H1 (cell line): ENCODE measurements around the gene RIPOR3. TPM values are rescaled to one million over a fixed set of nuclear protein-coding genes. Genes with fewer than 3 reads are reported as not detected.

Source experiments
- CTCF ChIA-PET: fragments of 300-600 bp; sonication (Branson Sonifier 250); formaldehyde crosslinking; loops from one replicate; lab custom pipeline; 2021; ENCODE audit not compliant: partially characterized antibody; lab: Charles Lee
- POLR2A ChIA-PET: fragments of 300-600 bp; sonication (Branson Sonifier 250); formaldehyde crosslinking; loops from one replicate; lab custom pipeline; 2021; ENCODE audit warnings: inconsistent platforms; ENCODE audit not compliant: partially characterized antibody; lab: Charles Lee
- DNase-seq, 2 experiments: peaks; one replicate each; pipeline versions ENCODE4 v3.0.0 to v3.0.0-alpha.2; 2010 to 2022; ENCODE audit warnings: low spot score in 2 of 2, low read depth in 1 of 2, mixed read lengths in 1 of 2
- FAIRE-seq: peaks from 2 replicates; lab custom pipeline; 2011; peaks lifted over from hg19 to GRCh38; lab: Jason Lieb, UNC
- H2AFZ ChIP-seq: 2 replicates; pipeline ENCODE4 v1.8.1; 2012; ENCODE audit warnings: low read length, inconsistent platforms
- H2AK5ac ChIP-seq: 2 replicates; pipeline ENCODE4 v1.6.1; 2013; ENCODE audit warnings: low read depth, low read length
- H2BK120ac ChIP-seq: replicated peaks from 2 replicates; pipeline ENCODE3; 2013; ENCODE audit warnings: low read depth, low read length, inconsistent platforms
- H2BK12ac ChIP-seq: 2 replicates; pipeline ENCODE4 v1.6.1; 2013; ENCODE audit warnings: low read depth, low read length
- H2BK15ac ChIP-seq: 2 replicates; pipeline ENCODE4 v1.6.1; 2013; ENCODE audit warnings: low read length
- H2BK20ac ChIP-seq: 2 replicates; pipeline ENCODE4 v1.6.1; 2013; ENCODE audit warnings: low read length
- H2BK5ac ChIP-seq: 2 replicates; pipeline ENCODE4 v1.6.1; 2013; ENCODE audit warnings: low read depth, low read length
- H3K14ac ChIP-seq: 2 replicates; pipeline ENCODE4 v1.6.1; 2013; ENCODE audit warnings: inconsistent platforms; ENCODE audit not compliant: insufficient read length
- H3K18ac ChIP-seq: 2 replicates; pipeline ENCODE4 v1.6.1; 2013; ENCODE audit warnings: low read length; ENCODE audit errors: extremely low read depth
- H3K23ac ChIP-seq: 2 replicates; pipeline ENCODE4 v1.6.1; 2013; ENCODE audit warnings: inconsistent platforms; ENCODE audit not compliant: insufficient read length
- H3K23me2 ChIP-seq: 2 replicates; pipeline ENCODE4 v1.6.1; 2013; ENCODE audit warnings: low read depth, low read length
- H3K27ac ChIP-seq: 2 replicates; pipeline ENCODE4 v1.6.1; 2011; ENCODE audit warnings: low read depth, low read length, inconsistent platforms
- H3K27me3 ChIP-seq, 4 experiments: replicated peaks in 1 of 4; 1 replicate in 1 of 4; 2 replicates in 3 of 4; pipeline versions ENCODE4 v1.6.1 to v1.8.1; 2011 to 2013; ENCODE audit warnings: low read length in 3 of 4, mild to moderate bottlenecking in 3 of 4, inconsistent platforms in 2 of 4, mixed read lengths in 2 of 4, moderate library complexity in 1 of 4; ENCODE audit not compliant: control insufficient read depth in 3 of 4, insufficient read depth in 3 of 4; ENCODE audit errors: extremely low read depth in 1 of 4
- H3K36me3 ChIP-seq, 4 experiments: 2 replicates each; pipeline versions ENCODE4 v1.6.1 to v1.8.1; 2011 to 2013; ENCODE audit warnings: mild to moderate bottlenecking in 4 of 4, low read length in 3 of 4, moderate library complexity in 2 of 4, control low read depth in 1 of 4, inconsistent platforms in 1 of 4; ENCODE audit not compliant: insufficient read depth in 4 of 4, control insufficient read depth in 2 of 4
- H3K4ac ChIP-seq: replicated peaks from 2 replicates; pipeline ENCODE3; 2013; ENCODE audit warnings: low read length, low read depth, mixed read lengths, inconsistent platforms; ENCODE audit not compliant: insufficient read length
- H3K4me1 ChIP-seq, 4 experiments: replicated peaks in 1 of 4; 1 replicate in 1 of 4; 2 replicates in 3 of 4; pipeline versions ENCODE4 v1.6.1 to v1.8.1; 2011 to 2013; ENCODE audit warnings: low read length in 3 of 4, inconsistent platforms in 2 of 4, mixed read lengths in 1 of 4; ENCODE audit not compliant: insufficient read depth in 4 of 4, control insufficient read depth in 3 of 4
- H3K4me2 ChIP-seq, 2 experiments: 2 replicates each; pipeline versions ENCODE4 v1.6.1 to v1.8.1; 2011 to 2013; ENCODE audit warnings: low read depth in 2 of 2, low read length in 2 of 2, control low read depth in 1 of 2, inconsistent platforms in 1 of 2, mild to moderate bottlenecking in 1 of 2; ENCODE audit not compliant: insufficient read depth in 1 of 2
- H3K4me3 ChIP-seq, 4 experiments: fragments of 200-600, 300-600 bp in 1 of 4; sonication (generic), shearing (Covaris generic), sonication (Bioruptor Twin) in 1 of 4; 2 replicates each; pipeline versions ENCODE4 v1.5.1 to v1.8.1; 2011 to 2016; ENCODE audit warnings: low read length in 4 of 4, low read depth in 3 of 4, control low read depth in 2 of 4, inconsistent platforms in 2 of 4, mild to moderate bottlenecking in 2 of 4, mixed read lengths in 1 of 4, moderate library complexity in 1 of 4; ENCODE audit not compliant: insufficient read depth in 2 of 4; ENCODE audit errors: extremely low read depth in 1 of 4
- H3K56ac ChIP-seq: replicated peaks from 2 replicates; pipeline ENCODE3; 2013; ENCODE audit warnings: low read depth, mild to moderate bottlenecking, mixed read lengths, low read length, inconsistent platforms; ENCODE audit not compliant: insufficient read length
- H3K79me1 ChIP-seq: 2 replicates; pipeline ENCODE4 v1.6.1; 2013; ENCODE audit warnings: low read depth, low read length, control low read depth
- H3K79me2 ChIP-seq, 2 experiments: 2 replicates each; pipeline versions ENCODE4 v1.6.1 to v1.8.1; 2012 to 2013; ENCODE audit warnings: low read length in 2 of 2, mild to moderate bottlenecking in 2 of 2, inconsistent platforms in 1 of 2; ENCODE audit not compliant: insufficient read depth in 2 of 2, control insufficient read depth in 1 of 2
- H3K9ac ChIP-seq, 4 experiments: replicated peaks in 1 of 4; 1 replicate in 1 of 4; 2 replicates in 3 of 4; pipeline versions ENCODE4 v1.6.1 to v1.8.1; 2011 to 2013; ENCODE audit warnings: low read depth in 3 of 4, low read length in 3 of 4, control low read depth in 2 of 4, mild to moderate bottlenecking in 2 of 4, moderate library complexity in 2 of 4, inconsistent platforms in 1 of 4; ENCODE audit errors: extremely low read depth in 1 of 4
- H3K9me3 ChIP-seq, 2 experiments: 2 replicates each; pipeline versions ENCODE4 v1.6.1 to v1.8.1; 2012 to 2013; ENCODE audit warnings: mild to moderate bottlenecking in 2 of 2, moderate library complexity in 2 of 2, control low read depth in 1 of 2, inconsistent platforms in 1 of 2, low read depth in 1 of 2, low read length in 1 of 2, mixed read lengths in 1 of 2; ENCODE audit not compliant: insufficient read depth in 2 of 2
- H4K20me1 ChIP-seq, 2 experiments: replicated peaks in 1 of 2; 2 replicates each; pipeline versions ENCODE3 to v1.8.1; 2011 to 2013; ENCODE audit warnings: inconsistent platforms in 2 of 2, low read length in 2 of 2, mild to moderate bottlenecking in 1 of 2; ENCODE audit not compliant: insufficient read depth in 2 of 2, control insufficient read depth in 1 of 2
- H4K5ac ChIP-seq: 2 replicates; pipeline ENCODE4 v1.6.1; 2013; ENCODE audit warnings: low read length, low read depth, mixed read lengths, inconsistent platforms; ENCODE audit not compliant: insufficient read length
- H4K8ac ChIP-seq: 2 replicates; pipeline ENCODE4 v1.8.0; 2013; ENCODE audit warnings: mild to moderate bottlenecking, moderate library complexity, low read length, inconsistent platforms; ENCODE audit not compliant: insufficient read depth; ENCODE audit errors: extremely low read depth
- H4K91ac ChIP-seq: replicated peaks from 2 replicates; pipeline ENCODE3; 2013; ENCODE audit warnings: low read length, mixed read lengths, inconsistent platforms; ENCODE audit not compliant: insufficient read length
- TAF1 ChIP-seq: IDR thresholded peaks from 2 replicates; pipeline ENCODE4 v1.6.1; 2011; ENCODE audit warnings: mild to moderate bottlenecking, low read depth, low read length
- WGBS, 2 experiments: shearing (Covaris generic) in 1 of 2; methylation state at CpG; one replicate each; pipeline versions ENCODE4 v1.1.6 to v1.1.7; 2013 to 2015; ENCODE audit warnings: low lambda C conversion rate in 2 of 2, mixed read lengths in 2 of 2, inconsistent platforms in 1 of 2, low coverage in 1 of 2, missing lambda C conversion rate in 1 of 2; ENCODE audit not compliant: insufficient replicate concordance in 2 of 2, insufficient coverage in 1 of 2, insufficient read length in 1 of 2; ENCODE audit errors: extremely low coverage in 1 of 2, missing lambda C conversion rate in 1 of 2; 5-methylcytosine and 5-hydroxymethylcytosine counted together
- polyA plus RNA-seq, 7 experiments: library from polyadenylated mRNA; depleted of rRNA in 3 of 7; stranded (reverse) in 5 of 7; unstranded in 2 of 7; fragments of >200 nt in 5 of 7; fragments of 200-250 nt in 2 of 7; gene quantifications; 1 replicate in 5 of 7; 2 replicates in 1 of 7; 4 replicates in 1 of 7; pipeline versions ENCODE4 v1.2.1 to v1.2.3, GENCODE V29; 2011 to 2013; ENCODE audit warnings: missing spikeins in 2 of 7, mixed read lengths in 2 of 7
- total RNA-seq: library from RNA; stranded (reverse); fragmentation: NEBNext Ultra II Directional; extraction: Animal tissue kit (Norgen Biotek cat#: 25700); gene quantifications from 2 replicates; pipeline ENCODE4 v1.2.1, GENCODE V29; 2021

Gene RIPOR3
- total and polyA plus RNA-seq, 2 of the 8 experiments (the other 6 are each of a cell fraction or from before 2014, with no cell fraction given) = 3.6 to 4.5 TPM

DNA sequence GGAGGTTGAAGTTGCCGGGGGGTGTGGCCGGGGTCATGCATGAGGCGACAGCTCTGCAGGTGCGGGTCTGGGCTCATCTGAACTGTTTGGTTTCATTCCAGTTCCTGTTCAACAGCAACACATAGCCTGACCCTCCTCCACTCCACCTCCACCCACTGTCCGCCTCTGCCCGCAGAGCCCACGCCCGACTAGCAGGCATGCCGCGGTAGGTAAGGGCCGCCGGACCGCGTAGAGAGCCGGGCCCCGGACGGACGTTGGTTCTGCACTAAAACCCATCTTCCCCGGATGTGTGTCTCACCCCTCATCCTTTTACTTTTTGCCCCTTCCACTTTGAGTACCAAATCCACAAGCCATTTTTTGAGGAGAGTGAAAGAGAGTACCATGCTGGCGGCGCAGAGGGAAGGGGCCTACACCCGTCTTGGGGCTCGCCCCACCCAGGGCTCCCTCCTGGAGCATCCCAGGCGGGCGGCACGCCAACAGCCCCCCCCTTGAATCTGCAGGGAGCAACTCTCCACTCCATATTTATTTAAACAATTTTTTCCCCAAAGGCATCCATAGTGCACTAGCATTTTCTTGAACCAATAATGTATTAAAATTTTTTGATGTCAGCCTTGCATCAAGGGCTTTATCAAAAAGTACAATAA is 108.6 kb downstream of the RIPOR3 start:
- Histone ChIP-seq H3K56ac (no peak overlapping the region), H3K14ac (no peak overlapping the region), H2BK20ac (no peak overlapping the region), H3K79me2 (no peaks in the 10 kb centered on the region), H3K23ac (no peak overlapping the region), H4K8ac (no peak overlapping the region), H4K91ac (no peak overlapping the region), H3K4me2 (no peak overlapping the region), H2BK12ac (no peak overlapping the region), H2AFZ (no peak overlapping the region), H3K9me3 (no peaks in the 10 kb centered on the region), H4K5ac (no peak overlapping the region), H3K18ac (no peak overlapping the region), H2BK120ac (no peak overlapping the region), H4K20me1 (peaks cover 2 to 6% of the 10 kb centered on the region in 2 experiments), H2BK15ac (no peak overlapping the region), H3K27ac (no peak overlapping the region), H3K4me3 (no peak overlapping the region), H3K79me1 (no peaks in the 10 kb centered on the region), H3K23me2 (no peaks in the 10 kb centered on the region), H3K4ac (no peak overlapping the region), H3K4me1 (no peaks in the 10 kb centered on the region), H3K9ac (no peak overlapping the region), H3K27me3 (no peaks in the 10 kb centered on the region), H2BK5ac (no peak overlapping the region), H3K36me3 (peaks cover 6 to 29% (median 20%) of the 10 kb centered on the region in 4 experiments; a peak in 7 of 8 replicates), H2AK5ac (no peak overlapping the region)
- ChIA-PET POLR2A (no interaction called here), CTCF (interaction anchor here (0.6 kb wide), 1 partner anchor 604 kb away, joined by 5 read pairs; no protein-coding TSS in a partner anchor)
- FAIRE-seq (no peak), DNase-seq (no peak)
- 96% methylated on average over 26 of the region's 26 CpGs; no CpG with 5 or more reads in 1 of the 2 experiments for WGBS, 2 experiments
- TF ChIP-seq TAF1 = no peak
